Peyer's patch (tissue), 4 donors: Measurements from ENCODE around the gene LCE2C.

ENCODE experiments used
- CTCF ChIP-seq, 6 experiments: fragments of 450-650 bp in 4 of 6; fragments of 200-600 bp in 2 of 6; sonication (generic) in 1 of 6; IDR thresholded peaks; one replicate each; pipeline ENCODE4 v1.5.1; 2017 to 2019; ENCODE audit warnings: antibody characterized with exemption in 6 of 6, mild to moderate bottlenecking in 3 of 6, moderate library complexity in 1 of 6
- POLR2A ChIP-seq, 2 donors: fragments of 450-650 bp; IDR thresholded peaks; one replicate each; pipeline ENCODE4 v1.5.1; 2017; ENCODE audit warnings: antibody characterized with exemption in 2 of 2, mild to moderate bottlenecking in 2 of 2, moderate library complexity in 2 of 2

DNA sequence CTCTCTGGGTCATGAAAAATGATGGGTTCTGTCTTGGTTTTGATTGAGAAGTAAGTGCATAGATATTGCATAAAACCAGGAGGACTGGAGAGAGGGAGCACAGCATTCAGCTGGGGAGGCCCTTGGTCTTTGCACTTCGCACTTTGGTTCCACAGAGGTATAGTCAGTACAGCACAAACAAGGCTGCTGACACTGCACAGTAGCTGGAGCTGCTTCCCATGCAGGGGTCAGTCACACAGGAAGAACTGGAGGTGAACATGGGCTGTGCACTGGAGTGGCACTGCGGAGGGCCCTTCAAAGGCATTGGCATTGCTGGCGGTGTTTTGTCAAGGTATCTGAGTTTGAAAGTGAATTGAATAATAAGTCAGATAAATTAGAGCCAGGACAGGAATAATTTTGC, 16.4 kb upstream of the LCE2C start:
- TF ChIP-seq POLR2A (IDR thresholded peaks at IDR 0.05) (no peak), CTCF (IDR thresholded peaks at IDR 0.05) (no peak)
